CD4-positive, alpha-beta T cell treated with Interleukin-2 at 100 ng/mL for 4 hours (primary cell): ENCODE measurements around the gene C14orf180.
"Not testable (repeated sequence)": the region's sequence is repeated elsewhere in the genome, so short reads cannot be mapped to it uniquely, and the experiment has no call there.

ENCODE experiments used
- DNase-seq: peaks from one replicate; pipeline ENCODE4 v3.0.0-alpha.2; 2020; ENCODE audit warnings: low spot score

The C14orf180 gene

DNA sequence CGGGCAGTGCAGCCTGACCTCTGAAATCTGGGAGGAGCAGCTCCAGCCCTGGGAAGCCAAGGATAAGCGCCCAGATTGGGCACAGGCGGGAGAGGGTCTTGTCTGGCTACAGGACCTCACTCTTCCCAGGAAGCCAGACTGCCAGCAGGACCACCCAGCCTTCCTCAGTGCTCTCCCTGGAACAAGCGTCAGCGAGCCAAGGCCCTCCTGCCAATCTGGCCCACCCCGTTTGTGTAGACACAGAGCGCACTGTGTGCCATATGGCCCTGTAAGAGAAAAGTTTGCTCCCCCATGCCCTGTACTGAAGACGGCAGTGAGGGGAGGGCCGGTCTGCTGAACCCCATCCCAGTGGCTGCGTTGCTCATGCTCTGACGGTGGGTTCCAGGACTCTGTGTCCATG is 1.2 kb upstream of the C14orf180 start:
- no peak for DNase-seq

DNA sequence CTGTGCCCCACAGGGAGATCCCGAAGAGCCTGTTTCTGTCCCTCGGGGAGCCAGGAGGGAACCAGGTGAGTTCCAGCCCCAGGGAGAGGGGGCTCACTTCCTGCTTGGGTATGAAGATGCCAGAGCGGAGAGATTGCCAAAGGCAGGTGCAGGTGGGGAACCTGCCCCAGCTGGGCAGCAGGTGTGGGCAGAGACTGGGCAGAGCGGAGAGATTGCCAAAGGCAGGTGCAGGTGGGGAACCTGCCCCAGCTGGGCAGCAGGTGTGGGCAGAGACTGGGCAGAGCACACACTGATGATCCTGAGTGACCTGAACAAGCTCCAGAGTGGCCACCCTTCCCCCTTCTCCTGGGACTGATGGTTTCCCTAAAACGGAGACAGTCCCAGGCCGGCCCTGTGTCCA is 375 bp downstream of the C14orf180 start:
- not testable (repeated sequence) for DNase-seq

DNA sequence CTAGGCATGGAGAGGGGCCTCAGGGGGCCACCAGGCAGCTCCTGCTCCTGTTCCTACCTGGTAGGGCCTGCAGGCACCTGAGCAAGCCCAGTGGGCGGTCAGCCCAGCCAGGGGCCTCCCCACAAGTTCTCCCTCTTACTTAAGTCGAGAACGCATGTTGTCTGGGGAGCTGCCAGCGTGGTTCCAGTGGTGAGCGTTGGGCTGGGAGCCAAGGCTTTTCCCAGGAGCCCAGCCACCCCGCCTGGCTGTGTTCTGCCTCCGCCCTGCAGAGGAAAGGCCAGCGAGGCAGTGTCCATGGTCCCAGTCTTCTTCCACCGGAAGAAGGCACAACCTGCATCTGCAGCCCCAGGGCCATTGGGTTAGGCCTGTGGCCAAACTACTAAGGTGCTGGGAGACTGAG is 1.4 kb downstream of the C14orf180 start:
- DNase-seq, result no peak

DNA sequence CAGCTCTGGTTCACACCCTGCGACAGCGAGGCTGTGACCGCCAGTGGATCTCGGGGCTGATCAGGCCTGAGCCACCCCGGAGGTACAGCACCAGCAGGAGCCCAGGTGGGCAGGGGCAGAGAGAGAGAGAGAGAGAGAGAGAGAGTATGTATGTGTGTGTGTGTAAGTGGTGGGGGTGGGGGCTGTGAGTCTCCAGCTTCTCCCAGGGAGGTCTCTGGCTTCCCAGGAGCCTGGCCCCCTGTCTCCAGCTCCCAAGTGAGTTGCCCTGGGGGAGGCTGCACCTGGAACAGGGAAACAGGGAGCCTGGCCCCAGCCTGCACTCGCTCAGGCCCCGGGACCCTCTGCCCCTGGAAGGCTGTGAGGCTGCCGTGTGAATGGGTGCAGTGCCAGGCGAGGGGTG is 2.0 kb downstream of the C14orf180 start:
- no peak for DNase-seq

DNA sequence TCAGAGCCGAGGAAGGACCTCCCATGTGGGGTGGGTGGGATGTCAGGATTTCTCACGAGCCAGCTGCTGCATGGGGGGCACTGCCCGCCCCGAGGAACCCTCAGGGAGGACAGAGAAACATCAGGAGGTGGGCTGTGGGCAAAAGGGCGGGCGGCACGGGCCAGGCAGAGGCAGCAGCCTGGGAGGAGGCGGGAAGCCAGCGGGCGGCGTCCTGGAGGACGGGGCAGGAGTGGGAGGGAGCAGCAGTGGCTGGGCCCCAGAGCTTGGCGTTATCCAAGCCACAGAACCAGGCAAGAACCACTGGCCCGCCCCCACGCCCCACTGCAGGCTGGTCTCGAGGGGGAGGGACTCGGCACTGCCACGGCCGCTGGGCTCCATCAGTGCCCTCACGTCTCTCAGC is 2.4 kb downstream of the C14orf180 start:
- DNase-seq, result no peak

DNA sequence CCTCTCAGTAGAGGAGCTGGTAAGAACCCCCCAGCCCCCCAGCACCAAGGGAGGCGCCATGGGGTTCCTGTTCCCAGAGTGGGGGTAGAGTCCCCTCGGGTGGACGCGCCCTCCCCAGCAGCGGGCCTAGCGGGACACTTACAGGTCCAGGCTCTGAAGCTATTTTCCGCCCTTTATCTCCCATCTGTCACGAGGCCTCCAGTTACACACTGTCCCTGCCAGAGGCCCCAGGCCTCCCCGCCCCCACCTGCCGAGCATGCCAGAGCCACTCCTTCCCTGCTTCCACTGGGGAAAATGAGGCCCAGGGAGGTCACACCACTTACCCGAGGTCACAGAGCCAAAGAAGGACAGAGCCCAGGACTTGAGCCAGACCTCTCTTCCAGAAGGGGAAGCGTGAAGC is 3.1 kb downstream of the C14orf180 start:
- DNase-seq, result no peak

DNA sequence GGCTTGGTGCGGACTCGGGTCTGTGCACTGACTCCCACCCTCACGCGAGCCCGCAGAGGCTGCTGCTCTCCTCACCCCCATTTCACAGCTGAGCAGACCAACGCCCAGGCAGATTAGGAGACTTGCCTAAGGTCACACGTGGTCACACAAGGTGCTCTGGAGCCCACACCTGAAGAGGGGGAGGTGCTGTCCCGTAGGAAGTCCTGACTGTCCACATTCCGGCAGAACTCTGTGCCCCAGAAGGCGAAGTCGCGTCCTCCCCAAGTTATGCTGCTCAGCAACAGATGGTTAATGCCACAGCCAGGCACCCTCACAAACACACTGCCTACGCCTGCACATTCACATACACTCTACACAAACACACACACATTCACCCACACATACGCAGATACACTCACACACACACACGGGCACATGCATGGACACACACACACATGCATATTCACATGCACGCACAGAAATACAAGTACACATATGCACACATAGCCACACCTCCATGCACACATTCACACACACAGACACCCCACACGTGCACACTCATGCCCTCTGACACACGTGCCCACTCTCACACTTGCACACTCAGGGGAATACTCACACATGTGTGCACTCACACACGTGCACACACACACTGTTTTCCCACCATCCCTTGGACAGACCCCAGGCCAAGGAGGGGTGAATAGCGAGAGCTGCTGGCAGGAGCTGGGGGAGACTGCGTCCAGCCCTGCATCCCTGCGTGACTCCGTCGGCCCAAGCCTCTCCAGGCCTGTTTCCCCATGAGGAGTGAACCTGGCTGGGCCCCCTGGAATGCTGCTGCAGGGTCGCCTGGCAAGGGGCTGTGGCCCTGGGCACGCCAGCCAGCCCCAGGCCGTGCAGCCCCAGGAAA is 4.1 kb downstream of the C14orf180 start:
- DNase-seq, result no peak

DNA sequence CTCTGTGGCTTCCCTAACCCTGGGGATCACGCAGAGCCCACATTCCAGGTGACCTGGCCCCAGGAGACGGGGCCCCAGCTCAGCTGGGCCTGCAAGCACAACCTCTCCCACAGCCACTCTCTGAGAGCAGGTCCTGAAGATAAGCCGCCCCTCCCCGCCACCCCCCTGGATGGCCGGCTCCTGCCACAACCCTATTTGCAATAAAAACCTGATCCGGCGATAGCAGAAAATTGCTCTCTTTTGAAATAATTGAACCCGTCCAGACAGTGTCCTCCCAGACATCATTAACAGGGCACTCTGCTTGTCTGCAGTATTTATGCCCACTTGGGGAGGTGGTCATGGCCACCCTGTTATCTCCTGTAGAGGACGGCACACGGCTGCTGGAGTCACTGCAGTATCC is 5.0 kb downstream of the C14orf180 start:
- no peak for DNase-seq

DNA sequence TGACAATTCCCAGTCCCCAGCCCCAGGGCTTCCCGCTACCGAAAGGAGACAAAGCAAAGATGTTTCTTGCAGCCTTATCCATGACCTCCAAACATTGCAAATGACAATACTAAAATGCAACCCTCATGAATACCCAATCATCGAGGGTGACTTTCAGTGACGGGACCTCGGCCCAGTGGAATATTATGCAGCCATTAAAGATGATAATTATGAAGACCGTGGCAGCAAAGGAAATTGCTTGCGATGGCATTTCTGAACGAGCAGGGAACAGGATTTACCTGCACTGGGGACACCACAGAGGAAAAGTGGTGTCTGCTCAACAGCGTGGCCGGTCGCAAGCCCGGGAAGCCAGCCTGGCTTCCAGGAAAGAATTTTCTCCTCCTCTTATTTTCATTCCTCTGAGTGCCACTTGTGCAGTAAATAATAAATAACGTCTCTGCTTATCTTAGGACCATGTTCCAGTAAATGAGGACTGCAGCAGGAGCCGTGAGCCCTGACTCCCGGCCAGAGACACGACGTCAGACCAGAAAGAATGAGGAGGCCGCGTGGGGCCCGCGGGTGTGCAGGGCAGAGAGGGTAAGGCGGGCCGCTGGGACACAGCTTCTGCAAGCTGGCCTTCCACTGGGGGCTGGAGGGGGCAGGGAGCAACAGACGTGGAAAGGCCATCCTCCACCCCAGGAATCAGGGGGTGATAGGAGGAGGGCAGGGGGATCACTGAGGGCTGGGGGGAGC is 6.6 kb downstream of the C14orf180 start:
- no peak for DNase-seq

DNA sequence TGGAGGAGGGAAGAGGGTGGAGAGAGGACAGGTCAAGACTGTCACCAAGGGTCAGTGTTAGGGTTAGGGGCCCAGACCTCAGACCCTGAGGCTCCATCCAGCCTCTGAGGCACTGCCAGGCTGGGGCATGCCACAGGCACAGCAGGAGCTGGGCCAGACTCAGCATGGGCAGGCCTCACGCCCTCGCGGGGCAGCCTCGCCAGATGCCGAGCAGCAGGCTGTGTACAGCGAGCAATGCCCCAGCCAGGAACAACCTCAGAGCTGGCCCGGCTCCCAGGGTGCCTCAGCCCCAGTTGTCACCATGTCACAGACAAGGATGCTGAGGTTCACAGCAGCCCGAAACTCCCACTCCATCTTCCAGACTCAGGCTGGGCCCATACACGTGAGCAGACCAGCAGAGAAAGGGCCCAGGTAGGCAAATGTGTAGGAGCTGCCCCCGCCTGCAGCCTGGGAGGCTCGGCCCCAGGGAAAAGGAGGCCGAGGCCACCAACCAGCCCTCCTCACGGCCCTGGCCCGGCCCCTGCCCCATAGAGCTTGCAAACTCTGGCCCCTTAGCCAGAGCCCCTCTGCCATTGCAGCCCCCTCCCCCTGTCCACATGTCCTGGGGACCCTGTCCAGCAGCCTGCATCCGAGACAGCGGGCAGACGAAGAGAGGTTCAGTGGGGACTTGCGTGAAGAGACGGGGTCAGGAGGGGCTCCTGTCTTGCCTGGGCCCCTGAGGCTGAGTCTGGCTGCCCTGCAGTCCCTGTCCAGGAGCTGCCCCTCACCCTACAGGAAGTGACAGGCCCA is 7.5 kb downstream of the C14orf180 start:
- DNase-seq, result no peak

DNA sequence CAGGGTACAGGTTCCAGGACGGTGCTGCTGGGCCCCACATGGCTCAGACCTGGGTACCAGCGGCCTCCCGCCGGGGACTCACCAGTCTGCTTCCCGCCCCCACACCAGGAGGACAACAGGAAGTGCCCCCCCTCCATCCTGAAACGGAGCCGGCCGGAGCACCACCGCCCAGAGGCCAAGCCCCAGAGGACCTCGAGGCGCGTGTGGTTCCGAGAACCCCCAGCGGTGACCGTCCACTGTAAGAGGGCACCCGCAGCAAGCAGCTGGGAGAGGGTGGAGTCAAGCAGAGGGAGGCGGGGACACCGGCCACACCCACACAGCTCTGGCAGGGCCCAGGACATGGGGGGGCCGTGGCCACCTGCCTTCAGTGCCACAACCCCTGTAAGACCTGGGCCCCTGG is 8.1 kb downstream of the C14orf180 start:
- DNase-seq, result no peak

DNA sequence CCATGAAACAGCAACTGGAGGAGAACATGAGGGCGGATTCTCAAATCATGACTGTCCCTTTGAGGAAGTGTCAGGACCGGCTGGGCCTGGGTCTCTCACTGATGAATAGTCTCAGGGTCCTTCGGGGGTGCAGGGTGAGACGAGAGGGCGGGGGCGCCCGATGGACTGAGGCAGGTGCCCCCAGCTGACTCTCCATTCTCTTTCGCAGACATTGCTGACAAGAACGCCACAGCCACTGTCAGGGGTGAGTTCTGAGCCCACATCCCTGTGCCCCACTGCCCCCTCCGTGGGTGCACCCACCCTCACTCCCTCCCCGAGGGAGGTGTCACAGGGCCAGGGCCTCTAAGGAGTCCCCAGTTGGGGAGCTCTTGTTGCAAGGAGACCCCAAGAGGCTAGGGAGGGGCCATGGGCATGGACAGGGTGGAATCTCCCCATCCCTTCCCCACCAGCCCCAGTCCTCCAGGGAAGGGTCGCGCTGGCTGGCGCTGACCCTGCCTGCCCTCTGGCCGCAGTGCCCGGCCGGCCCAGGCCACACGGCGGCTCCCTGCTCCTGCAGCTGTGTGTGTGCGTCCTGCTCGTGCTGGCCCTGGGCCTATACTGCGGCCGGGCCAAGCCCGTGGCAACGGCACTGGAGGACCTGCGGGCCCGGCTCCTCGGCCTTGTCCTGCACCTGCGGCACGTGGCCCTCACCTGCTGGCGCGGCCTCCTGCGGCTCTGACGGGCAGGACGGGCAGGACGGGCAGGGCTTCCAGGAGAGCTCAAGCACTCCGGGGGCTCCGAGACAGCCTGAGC is 8.7 kb downstream of the C14orf180 start:
- DNase-seq, result no peak

DNA sequence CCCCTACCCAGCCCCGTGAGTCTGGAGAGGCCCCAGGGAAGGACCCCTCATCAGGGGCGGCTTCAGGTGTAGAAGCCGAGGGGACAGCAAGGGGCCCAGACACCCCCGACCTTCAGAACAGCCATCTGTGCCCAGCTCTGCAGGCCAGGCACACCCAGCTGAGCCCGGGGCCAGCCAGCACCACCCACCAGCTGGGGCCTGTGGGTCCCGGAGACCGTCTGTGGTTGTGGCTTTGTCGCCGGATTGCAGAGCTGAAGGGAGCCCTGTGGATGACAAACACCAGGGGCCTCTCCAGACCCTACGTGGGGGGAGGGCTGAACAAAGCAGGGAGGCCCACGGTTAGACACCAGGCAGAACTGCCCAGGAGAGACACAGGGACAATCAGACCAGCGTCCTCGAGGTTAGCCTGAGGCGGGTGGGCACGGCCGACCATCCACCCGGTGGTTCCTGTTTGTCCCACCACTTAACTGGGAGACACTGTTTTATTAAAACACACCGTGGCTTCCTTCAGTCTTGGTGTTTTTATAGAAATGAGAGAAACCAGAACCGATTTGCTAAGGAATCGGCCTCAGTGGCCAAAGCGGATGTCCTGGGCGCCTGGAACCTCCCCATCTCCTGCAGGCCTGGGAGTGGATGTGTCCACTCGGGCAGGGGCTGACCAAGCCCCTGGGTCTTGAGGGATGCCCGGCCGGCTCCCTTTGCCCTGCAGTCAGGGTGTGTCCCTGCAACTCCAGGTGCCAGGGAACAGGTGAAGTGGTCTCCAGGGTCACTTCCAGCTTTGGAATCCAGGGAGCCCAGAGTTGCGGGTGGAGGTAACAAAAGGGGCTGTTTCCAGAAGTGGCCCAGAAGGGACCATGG is 10.0 kb downstream of the C14orf180 start:
- no peak for DNase-seq

DNA sequence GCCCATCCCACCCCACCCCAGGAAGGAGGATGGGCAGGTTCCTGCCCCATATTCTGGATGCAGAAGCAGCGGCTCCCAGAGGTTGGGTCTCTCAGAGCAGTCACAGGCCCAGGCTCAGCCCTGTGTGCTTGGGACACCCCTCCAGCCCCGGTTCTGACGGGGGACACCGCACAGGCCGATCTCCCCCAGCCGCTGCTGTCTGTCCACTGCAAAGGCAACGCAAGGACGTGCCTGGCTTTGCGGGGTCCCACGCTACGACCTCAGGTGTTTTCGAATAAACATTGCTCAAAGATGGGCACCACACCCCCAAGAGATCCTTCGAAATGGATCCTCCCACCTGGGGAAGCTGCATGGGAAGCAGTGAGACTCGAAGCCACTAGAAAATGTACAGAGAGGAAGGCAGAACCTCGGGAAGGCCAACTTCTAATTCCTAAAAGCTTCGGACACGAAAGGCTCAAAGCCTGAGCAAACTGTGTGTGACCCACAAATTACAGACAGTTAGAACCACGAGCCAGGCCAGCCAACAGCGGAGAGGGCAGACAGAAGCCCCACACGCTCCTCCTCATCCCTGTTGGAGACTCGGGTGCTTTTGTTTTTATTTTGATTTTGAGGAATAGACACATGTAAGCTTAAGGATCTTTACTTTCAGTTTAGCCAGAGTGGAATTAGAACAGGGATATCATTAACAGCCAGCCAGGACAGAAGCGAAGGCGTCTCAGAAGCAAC is 10.8 kb downstream of the C14orf180 start:
- no peak for DNase-seq

DNA sequence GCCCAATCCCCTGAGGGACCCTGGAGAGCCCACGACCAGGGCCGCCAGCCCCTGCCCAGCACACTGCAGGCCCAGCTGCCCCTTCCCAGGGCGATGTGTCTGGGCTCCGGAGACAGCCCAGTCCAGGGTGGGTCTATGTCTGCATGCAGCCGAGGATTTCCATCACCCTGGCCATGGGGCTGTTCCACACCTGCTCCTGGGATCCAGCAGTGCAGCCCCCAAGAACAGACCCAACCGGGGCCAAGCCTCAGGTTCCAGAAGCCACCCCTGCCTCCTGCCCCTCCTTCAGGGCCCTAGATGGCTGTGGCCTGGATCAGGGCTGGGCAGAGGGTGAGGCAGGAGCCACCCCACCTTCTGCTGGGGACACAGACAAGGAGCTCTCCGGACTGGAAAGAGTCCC is 11.5 kb downstream of the C14orf180 start:
- no peak for DNase-seq

DNA sequence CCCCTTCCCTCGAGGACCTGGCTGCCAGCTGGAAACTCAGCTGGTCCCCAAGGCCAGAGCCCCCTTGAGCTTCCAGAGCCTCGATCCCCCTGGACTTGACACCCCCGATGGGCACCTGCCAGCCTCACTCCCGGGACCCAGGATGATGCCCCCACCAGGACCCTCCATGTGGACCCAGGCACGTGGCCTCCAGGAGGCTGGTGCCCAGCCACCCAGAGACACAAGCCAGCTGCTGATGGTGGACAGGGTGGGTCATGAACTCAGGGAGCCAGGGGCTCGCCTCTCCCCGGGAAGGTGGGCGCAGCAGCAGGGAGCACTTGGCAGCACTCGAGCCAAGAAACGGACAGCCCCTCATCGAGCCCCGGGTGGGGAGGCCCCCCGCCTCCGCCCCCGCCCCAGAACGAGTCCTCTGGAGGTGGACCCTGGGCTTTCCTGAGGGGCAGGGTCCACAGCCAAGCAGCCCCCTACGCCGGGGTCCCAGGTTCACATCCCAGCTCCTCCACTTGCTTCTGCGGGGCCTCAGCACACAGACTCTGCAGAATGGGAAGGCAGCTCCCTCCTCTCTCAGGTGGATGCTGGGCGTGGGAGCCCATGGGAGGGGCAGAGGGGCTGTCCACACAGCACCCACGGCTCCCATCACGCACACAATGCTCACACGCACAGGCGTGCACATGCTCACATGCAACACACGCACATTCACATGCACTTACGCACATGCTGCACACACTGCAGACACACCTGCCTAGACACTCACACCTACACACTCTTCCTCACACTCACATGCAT is 12.1 kb downstream of the C14orf180 start:
- no peak for DNase-seq

DNA sequence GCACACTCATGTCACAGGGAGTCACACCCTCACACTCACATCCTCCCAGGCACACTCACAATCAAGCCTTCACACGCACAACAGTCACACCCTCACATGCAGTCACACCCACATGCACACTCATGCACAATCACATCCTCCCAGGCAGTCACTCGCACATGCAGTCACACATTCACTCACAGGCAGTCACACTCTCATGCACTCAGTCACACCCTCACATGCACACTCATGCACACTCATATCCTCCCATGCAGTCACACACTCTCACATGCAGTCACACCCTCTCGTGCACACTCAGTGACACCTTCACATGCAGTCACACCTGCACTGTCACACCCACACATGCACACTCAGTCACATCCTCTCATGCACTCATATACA is 12.7 kb downstream of the C14orf180 start:
- no peak for DNase-seq

DNA sequence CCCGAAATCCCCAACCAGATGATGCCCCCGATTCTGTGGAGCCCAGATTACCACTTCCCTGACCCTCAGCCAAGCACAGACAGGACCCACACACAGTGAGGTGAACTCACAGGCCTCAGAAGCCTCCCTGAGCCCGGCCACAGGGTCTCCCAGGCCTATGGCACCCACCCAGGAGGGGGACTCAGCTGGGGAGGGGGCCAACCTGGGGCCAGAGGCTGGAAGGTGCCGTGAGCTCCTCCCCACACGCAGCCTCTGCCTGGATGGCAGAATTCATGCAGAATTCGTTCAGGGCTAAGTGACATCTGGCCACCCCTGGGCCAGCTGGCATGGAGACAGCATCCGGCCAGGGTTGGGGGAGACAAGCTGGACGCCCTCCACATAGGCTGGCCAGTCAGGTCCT is 13.2 kb downstream of the C14orf180 start:
- no peak for DNase-seq

DNA sequence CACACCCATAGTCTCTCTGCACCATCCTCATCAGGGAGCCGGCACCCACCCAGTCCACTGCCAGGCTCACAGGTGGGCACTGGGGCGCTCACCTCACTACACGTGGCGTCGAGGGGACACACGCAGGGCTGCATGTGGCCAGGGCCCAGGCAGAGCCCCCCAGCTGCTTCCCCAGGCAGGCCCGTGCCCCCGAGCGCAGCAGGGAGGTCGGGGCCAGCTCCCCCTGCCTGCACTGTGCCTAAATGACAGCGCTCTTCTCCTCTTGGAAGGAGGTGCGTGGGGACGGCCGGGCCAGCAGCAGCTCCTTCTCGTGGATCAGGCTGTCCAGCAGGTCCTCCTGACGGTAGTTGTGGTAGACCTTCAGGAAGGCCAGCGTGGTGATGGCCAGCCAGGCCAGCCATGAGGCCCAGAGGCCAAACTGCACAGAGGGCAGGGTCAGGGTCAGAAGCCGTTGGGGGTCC is 13.7 kb downstream of the C14orf180 start:
- no peak for DNase-seq
